PC-9 (cell line): ENCODE results near the gene SUPT5H. TPM values are rescaled to one million over a fixed set of nuclear protein-coding genes. Genes with fewer than 3 reads are reported as not detected.

Experiments used
- BruUV-seq: library from RNA; stranded (reverse); fragments of 400-500 nt; replicated peaks from 2 replicates; lab custom pipeline; 2021; lab: Mats Ljungman, UMichigan
- CTCF ChIA-PET: fragments of 300-600 bp; sonication (Branson Sonifier 250); formaldehyde crosslinking; loops from one replicate; lab custom pipeline; 2022; ENCODE audit warnings: antibody characterized with exemption; lab: Charles Lee
- POLR2A ChIA-PET: fragments of 300-600 bp; sonication (Branson Sonifier 250); formaldehyde crosslinking; loops from one replicate; lab custom pipeline; 2022; ENCODE audit warnings: antibody characterized with exemption; ENCODE audit not compliant: unreplicated experiment; lab: Charles Lee
- DNase-seq, 2 experiments: peaks; one replicate each; pipeline versions ENCODE4 v3.0.0 to v3.0.0-alpha.2; 2015 to 2022; ENCODE audit warnings: mixed read lengths in 1 of 2
- H2AFZ ChIP-seq: fragments of 200-600 bp; sonication (generic); 2 replicates; pipeline ENCODE4 v1.8.1; 2017; ENCODE audit warnings: antibody characterized with exemption
- H3F3A ChIP-seq: fragments of 200-600 bp; sonication (generic); 2 replicates; pipeline ENCODE4 v1.8.1; 2017; ENCODE audit warnings: antibody characterized with exemption, mild to moderate bottlenecking, low read depth; ENCODE audit not compliant: insufficient read depth
- H3K27ac ChIP-seq: fragments of 200-600 bp; sonication (generic); 2 replicates; pipeline ENCODE4 v1.6.1; 2016; ENCODE audit warnings: mixed run types
- H3K27me3 ChIP-seq: fragments of 200-600 bp; sonication (generic); 2 replicates; pipeline ENCODE4 v1.6.1; 2016; ENCODE audit warnings: low read depth, mixed run types; ENCODE audit not compliant: insufficient read depth
- H3K36me3 ChIP-seq: fragments of 200-600 bp; sonication (generic); 2 replicates; pipeline ENCODE4 v1.6.1; 2016; ENCODE audit warnings: low read depth, mixed run types
- H3K4me1 ChIP-seq: fragments of 200-600 bp; sonication (generic); replicated peaks from 2 replicates; pipeline ENCODE4 v1.6.1; 2016; ENCODE audit warnings: mixed run types; ENCODE audit not compliant: insufficient read depth
- H3K4me2 ChIP-seq: fragments of 200-600 bp; sonication (generic); 2 replicates; pipeline ENCODE4 v1.6.1; 2017; ENCODE audit warnings: mixed run types
- H3K4me3 ChIP-seq: fragments of 200-600 bp; sonication (generic); 2 replicates; pipeline ENCODE4 v1.6.1; 2016; ENCODE audit warnings: mixed run types
- H3K79me2 ChIP-seq: fragments of 200-600 bp; sonication (generic); 2 replicates; pipeline ENCODE4 v1.6.1; 2017; ENCODE audit warnings: low read depth, mixed run types
- H3K9me2 ChIP-seq: fragments of 200-600 bp; sonication (generic); 2 replicates; pipeline ENCODE4 v1.8.1; 2017; ENCODE audit warnings: mild to moderate bottlenecking; ENCODE audit not compliant: insufficient read depth
- H3K9me3 ChIP-seq: fragments of 200-600 bp; sonication (generic); 2 replicates; pipeline ENCODE4 v1.8.1; 2016; ENCODE audit warnings: low read depth; ENCODE audit not compliant: insufficient read depth
- H4K20me1 ChIP-seq: fragments of 200-600 bp; sonication (generic); 2 replicates; pipeline ENCODE4 v1.8.1; 2017; ENCODE audit not compliant: insufficient read depth
- EZH2 ChIP-seq: fragments of 200-600 bp; sonication (generic); IDR thresholded peaks from 2 replicates; pipeline ENCODE4 v1.8.0; 2017; ENCODE audit warnings: antibody characterized with exemption, low read depth
- intact Hi-C: fragments of 100-400 bp; cut with micrococcal nuclease; formaldehyde crosslinking; loops from one replicate; pipeline ENCODE4 v1.10.0; 2022; ENCODE audit not compliant: unreplicated experiment
- total RNA-seq: library from RNA; stranded (reverse); gene quantifications from 2 replicates; pipeline ENCODE4 v1.2.3, GENCODE V29; 2021
- TF ChIP-seq, protein P1 (sequence below): fragments of 200-600 bp; sonication (generic); conservative IDR thresholded peaks from 2 replicates; pipeline ENCODE4 v1.6.1; 2017; ENCODE audit warnings: mixed run types, antibody characterized with exemption, mild to moderate bottlenecking, moderate library complexity

SUPT5H gene
- total RNA-seq, 1 experiment from 2014 or later = 118 TPM

DNA sequence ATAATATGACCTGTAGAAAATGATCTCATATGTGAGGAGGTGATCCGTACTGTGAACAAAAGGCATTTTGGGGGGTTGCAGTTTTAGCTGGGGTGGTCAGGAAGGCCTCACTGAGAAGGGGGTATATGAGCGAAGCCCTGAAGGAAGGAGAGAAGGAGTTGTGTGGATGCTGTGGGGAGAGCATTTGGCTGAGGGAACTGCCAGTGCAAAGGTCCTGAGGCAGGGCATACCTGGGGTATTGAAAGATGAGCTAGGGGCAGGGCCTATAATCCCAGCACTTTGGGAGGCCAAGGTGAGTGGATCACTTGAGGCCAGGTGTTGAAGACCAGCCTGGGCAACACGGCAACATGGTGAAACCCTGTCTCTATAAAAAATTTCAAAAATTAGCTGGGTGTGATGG, 72.0 kb downstream of the SUPT5H start:
- no peak for DNase-seq
- H2AFZ ChIP-seq = no peak overlapping the region
- no peaks in the 10 kb centered on the region for H4K20me1 ChIP-seq
- no TSS peak for BruUV-seq
- no peaks in the 10 kb centered on the region for H3K4me1 ChIP-seq
- ChIA-PET CTCF (interaction anchor here (1.2 kb wide), 1 partner anchor 19 kb away, joined by 4 read pairs; no protein-coding TSS in a partner anchor), POLR2A (interaction anchor here (0.6 kb wide), 1 partner anchor 899 kb away, joined by 11 read pairs; the partner anchor contains the start of gene EIF3K)
- no peaks in the 10 kb centered on the region for H3K9me2 ChIP-seq
- no peaks in the 10 kb centered on the region for H3K79me2 ChIP-seq
- intact Hi-C loops = no loop called here
- H3K9me3 ChIP-seq = no peaks in the 10 kb centered on the region
- peaks cover 3% of the 10 kb centered on the region; the same call in 1 of the 2 replicates for H3K27me3 ChIP-seq
- H3K27ac ChIP-seq = no peak overlapping the region
- H3K4me2 ChIP-seq = no peak overlapping the region
- TF ChIP-seq, protein P1, sequence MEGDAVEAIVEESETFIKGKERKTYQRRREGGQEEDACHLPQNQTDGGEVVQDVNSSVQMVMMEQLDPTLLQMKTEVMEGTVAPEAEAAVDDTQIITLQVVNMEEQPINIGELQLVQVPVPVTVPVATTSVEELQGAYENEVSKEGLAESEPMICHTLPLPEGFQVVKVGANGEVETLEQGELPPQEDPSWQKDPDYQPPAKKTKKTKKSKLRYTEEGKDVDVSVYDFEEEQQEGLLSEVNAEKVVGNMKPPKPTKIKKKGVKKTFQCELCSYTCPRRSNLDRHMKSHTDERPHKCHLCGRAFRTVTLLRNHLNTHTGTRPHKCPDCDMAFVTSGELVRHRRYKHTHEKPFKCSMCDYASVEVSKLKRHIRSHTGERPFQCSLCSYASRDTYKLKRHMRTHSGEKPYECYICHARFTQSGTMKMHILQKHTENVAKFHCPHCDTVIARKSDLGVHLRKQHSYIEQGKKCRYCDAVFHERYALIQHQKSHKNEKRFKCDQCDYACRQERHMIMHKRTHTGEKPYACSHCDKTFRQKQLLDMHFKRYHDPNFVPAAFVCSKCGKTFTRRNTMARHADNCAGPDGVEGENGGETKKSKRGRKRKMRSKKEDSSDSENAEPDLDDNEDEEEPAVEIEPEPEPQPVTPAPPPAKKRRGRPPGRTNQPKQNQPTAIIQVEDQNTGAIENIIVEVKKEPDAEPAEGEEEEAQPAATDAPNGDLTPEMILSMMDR = no peak
- TF ChIP-seq EZH2 = no peak
- H3K36me3 ChIP-seq = no peaks in the 10 kb centered on the region
- peaks cover 4% of the 10 kb centered on the region; the same call in 1 of the 2 replicates for H3F3A ChIP-seq
- H3K4me3 ChIP-seq = no peak overlapping the region

- Histone ChIP-seq H3K4me2 (peak overlapping the region; percentile 77), H4K20me1 (no peaks in the 10 kb centered on the region), H3K4me1 (no peaks in the 10 kb centered on the region), H3K9me3 (no peaks in the 10 kb centered on the region), H2AFZ (no peak overlapping the region), H3K36me3 (no peaks in the 10 kb centered on the region), H3K79me2 (no peaks in the 10 kb centered on the region), H3F3A (peaks cover 4% of the 10 kb centered on the region; the same call in 1 of the 2 replicates), H3K9me2 (no peaks in the 10 kb centered on the region), H3K4me3 (peak overlapping the region; percentile 38; the same call in 1 of the 2 replicates), H3K27ac (no peak overlapping the region), H3K27me3 (peaks cover 3% of the 10 kb centered on the region; the same call in 1 of the 2 replicates)
- CTCF ChIA-PET = interaction anchor here (0.6 to 1.4 kb wide), 3 partner anchors 20 to 97 kb away, joined by 4 to 20 read pairs (median 5); no protein-coding TSS in a partner anchor
- intact Hi-C loops = no loop called here
- TF ChIP-seq EZH2 = no peak
- TF ChIP-seq, protein P1 = no peak
- POLR2A ChIA-PET = interaction anchor here (0.5 to 0.9 kb wide), 3 partner anchors 83 to 900 kb away, joined by 3 to 19 read pairs (median 11); partner anchors contain the start of genes EIF3K and RPS16
- no TSS peak for BruUV-seq
- no peak for DNase-seq
These were observed 73.1 kb downstream of the SUPT5H start for GRCh38 chr19:39518458-39518857.

DNA sequence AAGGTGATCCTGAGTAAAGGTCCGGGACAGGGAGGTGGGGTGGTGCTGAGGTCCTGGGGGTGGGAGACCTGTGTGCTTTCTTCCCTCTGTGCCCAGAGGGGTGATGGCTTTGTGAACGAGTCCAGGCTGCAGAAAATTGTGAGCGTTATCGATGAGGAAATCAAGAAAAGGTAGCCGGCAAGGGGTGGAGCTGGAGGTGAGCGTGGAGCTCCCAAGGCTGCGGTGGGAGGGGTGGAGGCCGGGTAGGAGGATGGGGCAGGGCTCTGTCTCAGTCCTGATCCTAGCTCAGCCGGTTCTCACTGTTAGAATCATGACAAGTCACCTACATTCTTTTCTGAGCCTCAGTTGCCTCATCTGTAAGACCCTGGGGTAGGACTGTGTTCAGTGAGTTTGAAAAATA, 73.6 kb downstream of the SUPT5H start:
- H3K79me2 ChIP-seq = no peaks in the 10 kb centered on the region
- intact Hi-C loops = no loop called here
- DNase-seq = peak in 1 of 2 experiments; percentile 38
- H3F3A ChIP-seq = peaks cover 4% of the 10 kb centered on the region; the same call in 1 of the 2 replicates
- peaks cover 3% of the 10 kb centered on the region; the same call in 1 of the 2 replicates for H3K27me3 ChIP-seq
- no peaks in the 10 kb centered on the region for H3K36me3 ChIP-seq
- H3K4me1 ChIP-seq = no peaks in the 10 kb centered on the region
- H4K20me1 ChIP-seq = no peaks in the 10 kb centered on the region
- BruUV-seq = no TSS peak
- no peaks in the 10 kb centered on the region for H3K9me2 ChIP-seq
- TF ChIP-seq, protein P1 = no peak
- no peak for TF ChIP-seq EZH2
- POLR2A ChIA-PET = interaction anchor here (0.9 kb wide), 1 partner anchor 83 kb away, joined by 19 read pairs; the partner anchor contains the start of gene RPS16
- H3K27ac ChIP-seq = no peak overlapping the region
- peak overlapping the region; percentile 38; the same call in 1 of the 2 replicates for H3K4me3 ChIP-seq
- CTCF ChIA-PET = interaction anchor here (1.4 kb wide), 1 partner anchor 79 kb away, joined by 20 read pairs; no protein-coding TSS in a partner anchor
- H2AFZ ChIP-seq = no peak overlapping the region
- H3K9me3 ChIP-seq = no peaks in the 10 kb centered on the region
- peak overlapping the region; percentile 77 for H3K4me2 ChIP-seq
